CD14-positive monocyte (primary cell): ENCODE data around the gene DNAJA2. TPM values are rescaled to one million over a fixed set of nuclear protein-coding genes. Genes with fewer than 3 reads are reported as not detected.
A peak's percentile ranks its signal among the peaks of the same experiment; 100 is the strongest.

Experiments
- DNase-seq, 3 donors: peaks; one replicate each; pipeline ENCODE4 v3.0.0-alpha.2; 2011 to 2022
- H2AFZ ChIP-seq: 2 replicates; pipeline ENCODE4 v1.6.0; 2012; ENCODE audit warnings: mild to moderate bottlenecking, low read depth, low read length, inconsistent platforms; ENCODE audit not compliant: insufficient read depth, poor library complexity, severe bottlenecking
- H3K27ac ChIP-seq, 2 donors: 1 replicate in 1 of 2; 2 replicates in 1 of 2; pipeline ENCODE4 v1.5.1; 2012 to 2013; ENCODE audit warnings: low read length in 2 of 2, control low read depth in 1 of 2, inconsistent platforms in 1 of 2, low read depth in 1 of 2, mild to moderate bottlenecking in 1 of 2
- H3K27me3 ChIP-seq, 2 donors: one replicate each; pipeline versions ENCODE4 v1.6.0 to v1.6.1; 2011 to 2013; ENCODE audit warnings: low read length in 2 of 2; ENCODE audit not compliant: control insufficient read depth in 2 of 2, insufficient read depth in 2 of 2
- H3K36me3 ChIP-seq, 2 donors: replicated peaks in 1 of 2; 1 replicate in 1 of 2; 2 replicates in 1 of 2; pipeline versions ENCODE4 v1.5.1 to v1.6.1; 2012 to 2013; ENCODE audit warnings: low read length in 2 of 2, control low read depth in 1 of 2, inconsistent platforms in 1 of 2, mild to moderate bottlenecking in 1 of 2; ENCODE audit not compliant: insufficient read depth in 2 of 2, control insufficient read depth in 1 of 2
- H3K4me1 ChIP-seq, 2 donors: 1 replicate in 1 of 2; 2 replicates in 1 of 2; pipeline versions ENCODE4 v1.5.1 to v1.6.1; 2012 to 2013; ENCODE audit warnings: low read length in 2 of 2, control low read depth in 1 of 2, inconsistent platforms in 1 of 2, mild to moderate bottlenecking in 1 of 2, moderate library complexity in 1 of 2; ENCODE audit not compliant: insufficient read depth in 2 of 2, control insufficient read depth in 1 of 2
- H3K4me2 ChIP-seq: replicated peaks from 2 replicates; pipeline ENCODE3; 2012; ENCODE audit warnings: low read length, moderate library complexity, mild to moderate bottlenecking; ENCODE audit not compliant: poor library complexity, severe bottlenecking; ENCODE audit errors: extremely low read depth
- H3K4me3 ChIP-seq, 3 experiments: fragments of 200-600 bp in 1 of 3; sonication (generic) in 1 of 3; replicated peaks in 1 of 3; 1 replicate in 2 of 3; 2 replicates in 1 of 3; pipeline ENCODE4 v1.5.1; 2011 to 2013; ENCODE audit warnings: low read length in 3 of 3, mild to moderate bottlenecking in 3 of 3, control low read depth in 2 of 3, low read depth in 2 of 3, inconsistent platforms in 1 of 3, moderate library complexity in 1 of 3
- H3K79me2 ChIP-seq: 2 replicates; pipeline ENCODE4 v1.6.0; 2012; ENCODE audit warnings: mild to moderate bottlenecking, control low read depth, inconsistent platforms, low read length, moderate library complexity; ENCODE audit not compliant: insufficient read depth
- H3K9ac ChIP-seq: 2 replicates; pipeline ENCODE4 v1.6.0; 2017; ENCODE audit warnings: low read length, mild to moderate bottlenecking; ENCODE audit not compliant: insufficient read depth, poor library complexity, severe bottlenecking
- H3K9me3 ChIP-seq, 2 donors: replicated peaks in 1 of 2; 1 replicate in 1 of 2; 2 replicates in 1 of 2; pipeline versions ENCODE4 v1.5.1 to v1.6.1; 2012 to 2013; ENCODE audit warnings: low read length in 2 of 2, control low read depth in 1 of 2; ENCODE audit not compliant: control insufficient read depth in 1 of 2, insufficient read depth in 1 of 2
- H4K20me1 ChIP-seq: 2 replicates; pipeline ENCODE4 v1.6.0; 2012; ENCODE audit warnings: mild to moderate bottlenecking, low read length, control low read depth, moderate library complexity; ENCODE audit not compliant: insufficient read depth
- H3K27ac Mint-ChIP-seq, 7 donors: one replicate each; pipeline ENCODE4 v1.8.0; 2020; ENCODE audit warnings: mild to moderate bottlenecking in 7 of 7, mixed read lengths in 7 of 7, moderate library complexity in 6 of 7, inconsistent platforms in 2 of 7
- H3K27me3 Mint-ChIP-seq, 3 donors: one replicate each; pipeline ENCODE4 v1.8.0; 2021 to 2022; ENCODE audit warnings: low read depth in 3 of 3, mild to moderate bottlenecking in 3 of 3, mixed read lengths in 3 of 3, moderate library complexity in 3 of 3, inconsistent platforms in 1 of 3
- H3K36me3 Mint-ChIP-seq, 2 donors: one replicate each; pipeline ENCODE4 v1.8.0; 2020; ENCODE audit warnings: mixed read lengths in 2 of 2, inconsistent platforms in 1 of 2, mild to moderate bottlenecking in 1 of 2
- H3K4me1 Mint-ChIP-seq: one replicate; pipeline ENCODE4 v1.8.0; 2020; ENCODE audit warnings: mild to moderate bottlenecking, mixed read lengths
- H3K4me3 Mint-ChIP-seq, 2 donors: one replicate each; pipeline ENCODE4 v1.8.0; 2020; ENCODE audit warnings: mild to moderate bottlenecking in 2 of 2, mixed read lengths in 2 of 2, moderate library complexity in 1 of 2
- H3K9me3 Mint-ChIP-seq, 7 donors: one replicate each; pipeline ENCODE4 v1.8.0; 2020 to 2022; ENCODE audit warnings: mixed read lengths in 7 of 7, mild to moderate bottlenecking in 6 of 7, moderate library complexity in 6 of 7, inconsistent platforms in 2 of 7
- WGBS: methylation state at CpG from one replicate; pipeline ENCODE4 v1.1.5; 2013; ENCODE audit warnings: missing lambda C conversion rate; ENCODE audit not compliant: insufficient coverage; 5-methylcytosine and 5-hydroxymethylcytosine counted together
- intact Hi-C, 2 donors: fragments of 100-400 bp; cut with micrococcal nuclease; formaldehyde crosslinking; loops; one replicate each; pipeline versions ENCODE4 v1.15.0 to v1.15.1; 2023
- polyA plus RNA-seq, 3 donors: library from polyadenylated mRNA; depleted of rRNA in 1 of 3; unstranded in 2 of 3; stranded (reverse) in 1 of 3; fragments of 300-500 nt in 2 of 3; fragments of >200 nt in 1 of 3; fragmentation: Illumina TruSeq in 2 of 3; gene quantifications; 1 replicate in 2 of 3; 2 replicates in 1 of 3; pipeline ENCODE4 v1.2.3, GENCODE V29; 2012 to 2021
- TF ChIP-seq, protein P1 (sequence below): fragments of 200-600 bp; IDR thresholded peaks from one replicate; pipeline ENCODE4 v1.8.0; 2022; ENCODE audit warnings: antibody characterized with exemption, mild to moderate bottlenecking

DNAJA2 gene
- polyA plus RNA-seq, 3 donors = 14.4 to 63.4 (median 62.9) TPM

DNA sequence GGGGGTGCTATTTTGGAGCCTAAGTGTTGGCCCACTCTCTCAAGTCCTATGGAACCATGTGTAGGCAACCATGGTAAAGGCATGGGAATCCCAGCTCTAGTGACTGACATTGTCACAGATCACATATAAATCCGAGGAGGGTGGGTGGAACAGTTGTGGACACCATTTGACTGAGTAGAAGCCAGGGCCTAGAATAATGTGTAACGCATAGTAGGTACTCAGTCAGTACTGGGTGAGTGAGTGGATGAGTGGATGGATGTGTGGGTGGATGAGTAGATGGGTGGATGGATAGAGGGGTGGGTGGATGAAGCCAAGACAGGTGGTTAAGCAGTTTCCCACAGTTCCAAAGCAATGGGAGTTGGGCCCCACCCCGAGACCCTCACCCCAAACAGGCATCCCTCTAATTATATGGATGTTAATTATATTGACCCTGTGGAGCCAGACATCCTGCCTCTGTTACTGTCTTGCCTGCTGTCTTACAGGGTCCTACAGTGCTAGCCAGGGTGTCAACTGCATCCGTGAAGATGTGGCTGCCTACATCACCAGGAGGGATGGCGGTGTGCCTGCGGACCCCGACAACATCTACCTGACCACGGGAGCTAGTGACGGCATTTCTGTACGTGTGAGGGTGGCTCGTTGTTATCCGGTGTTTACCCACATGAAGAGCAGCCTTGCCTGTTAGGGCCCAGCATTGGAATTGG lies 67.0 kb downstream of the DNAJA2 start:
- Mint-ChIP-seq H3K36me3 (peaks cover 17 to 29% of the 10 kb centered on the region in 2 donors), H3K4me1 (peaks cover 8% of the 10 kb centered on the region), H3K9me3 (no peaks in the 10 kb centered on the region), H3K27ac (peak overlapping the region in 1 of 7 donors; percentile 32), H3K4me3 (no peak overlapping the region), H3K27me3 (no peaks in the 10 kb centered on the region)
- Histone ChIP-seq H2AFZ (no peak overlapping the region), H3K4me1 (no peaks in the 10 kb centered on the region), H4K20me1 (no peaks in the 10 kb centered on the region), H3K79me2 (no peaks in the 10 kb centered on the region), H3K9ac (no peak overlapping the region), H3K4me3 (no peak overlapping the region), H3K27ac (no peak overlapping the region), H3K4me2 (no peak overlapping the region), H3K36me3 (peaks cover 0 to 8% of the 10 kb centered on the region in 2 donors), H3K27me3 (no peaks in the 10 kb centered on the region), H3K9me3 (no peaks in the 10 kb centered on the region)
- TF ChIP-seq, protein P1, sequence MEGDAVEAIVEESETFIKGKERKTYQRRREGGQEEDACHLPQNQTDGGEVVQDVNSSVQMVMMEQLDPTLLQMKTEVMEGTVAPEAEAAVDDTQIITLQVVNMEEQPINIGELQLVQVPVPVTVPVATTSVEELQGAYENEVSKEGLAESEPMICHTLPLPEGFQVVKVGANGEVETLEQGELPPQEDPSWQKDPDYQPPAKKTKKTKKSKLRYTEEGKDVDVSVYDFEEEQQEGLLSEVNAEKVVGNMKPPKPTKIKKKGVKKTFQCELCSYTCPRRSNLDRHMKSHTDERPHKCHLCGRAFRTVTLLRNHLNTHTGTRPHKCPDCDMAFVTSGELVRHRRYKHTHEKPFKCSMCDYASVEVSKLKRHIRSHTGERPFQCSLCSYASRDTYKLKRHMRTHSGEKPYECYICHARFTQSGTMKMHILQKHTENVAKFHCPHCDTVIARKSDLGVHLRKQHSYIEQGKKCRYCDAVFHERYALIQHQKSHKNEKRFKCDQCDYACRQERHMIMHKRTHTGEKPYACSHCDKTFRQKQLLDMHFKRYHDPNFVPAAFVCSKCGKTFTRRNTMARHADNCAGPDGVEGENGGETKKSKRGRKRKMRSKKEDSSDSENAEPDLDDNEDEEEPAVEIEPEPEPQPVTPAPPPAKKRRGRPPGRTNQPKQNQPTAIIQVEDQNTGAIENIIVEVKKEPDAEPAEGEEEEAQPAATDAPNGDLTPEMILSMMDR = no peak
- intact Hi-C loops = loop anchor here (10.0 kb wide), 1 partner anchor 232 kb away; no protein-coding TSS in a partner anchor
- DNase-seq = no peak
- WGBS = 97% methylated on average over 11 of the region's 12 CpGs

Other genes with a start within 250 kb of the DNAJA2 start
- gene MYLK3, start 225.3 kb downstream of the DNAJA2 start, polyA plus RNA-seq = under 1 TPM in 1 of 3 donors, not detected in 2; 0.32 TPM
- gene C16orf87, start 142.5 kb downstream of the DNAJA2 start, polyA plus RNA-seq = 1 to 10 TPM; 6.1 to 9.7 (median 7.6) TPM
- 1 to 10 TPM in 2 of 3 donors, under 1 TPM in 1; 0.98 to 1.5 (median 1.4) TPM for gene GPT2, start 89.3 kb downstream of the DNAJA2 start, polyA plus RNA-seq
- 10 to 100 TPM; 12.4 to 15.7 (median 14.3) TPM for gene NETO2, start 170.3 kb upstream of the DNAJA2 start, polyA plus RNA-seq